Epithelial cell of proximal tubule (primary cell): ENCODE results near the gene ATP10B. TPM values are rescaled to one million over a fixed set of nuclear protein-coding genes. Genes with fewer than 3 reads are reported as not detected.

ENCODE experiments used
- DNase-seq: peaks from one replicate; pipeline ENCODE4 v3.0.0-alpha.2; 2011; ENCODE audit warnings: low read depth
- H3K4me3 ChIP-seq: 2 replicates; pipeline ENCODE4 v1.5.1; 2011; ENCODE audit warnings: low read depth, mild to moderate bottlenecking, low read length
- CTCF ChIP-seq: conservative IDR thresholded peaks from 2 replicates; pipeline ENCODE4 v1.5.1; 2012; ENCODE audit warnings: low read depth, mild to moderate bottlenecking, low read length
- total RNA-seq: library from RNA; depleted of rRNA; stranded (reverse); fragments of >200 nt; gene quantifications from 2 replicates; pipeline ENCODE4 v1.2.3, GENCODE V29; 2015

ATP10B gene
- total RNA-seq, 1 donor from 2014 or later: 0.06 TPM

GRCh38 chr5:160548949-160549645 is 302.9 kb downstream of the ATP10B start:
- no peak for TF ChIP-seq CTCF
- peak; percentile 59 for DNase-seq
- H3K4me3 ChIP-seq: no peak overlapping the region

- no peak for TF ChIP-seq CTCF
Observed at GRCh38 chr5:160547872-160548271, 304.1 kb downstream of the ATP10B start.

GRCh38 chr5:160547061-160547460 is 304.9 kb downstream of the ATP10B start:
- no peak overlapping the region for H3K4me3 ChIP-seq
- DNase-seq: no peak
- TF ChIP-seq CTCF: no peak

More at GRCh38 chr5:160547872-160548271, 304.1 kb downstream of the ATP10B start:
- DNase-seq: no peak
- H3K4me3 ChIP-seq: no peak overlapping the region

- DNase-seq: peak; percentile 16
- TF ChIP-seq CTCF: no peak
- H3K4me3 ChIP-seq: no peak overlapping the region
Observed at GRCh38 chr5:160545832-160546231, 306.2 kb downstream of the ATP10B start.

GRCh38 chr5:160543395-160543794 is 308.6 kb downstream of the ATP10B start:
- DNase-seq: no peak
- TF ChIP-seq CTCF: no peak
- no peak overlapping the region for H3K4me3 ChIP-seq

GRCh38 chr5:160542840-160543239 is 309.2 kb downstream of the ATP10B start:
- H3K4me3 ChIP-seq: no peak overlapping the region
- no peak for TF ChIP-seq CTCF
- DNase-seq: no peak

GRCh38 chr5:160542281-160542680 is 309.7 kb downstream of the ATP10B start:
- no peak for DNase-seq
- no peak overlapping the region for H3K4me3 ChIP-seq
- no peak for TF ChIP-seq CTCF
